Adrenal gland (tissue), 5 donors: Measurements from ENCODE around the gene LRRK1.

Experiments used
- CTCF ChIP-seq, 6 experiments: fragments of 450-650 bp in 4 of 6; fragments of 200-600 bp in 2 of 6; sonication (generic) in 1 of 6; IDR thresholded peaks; 1 replicate in 5 of 6; 2 replicates in 1 of 6; pipeline versions ENCODE4 v1.5.1 to v1.8.0; 2016 to 2021; ENCODE audit warnings: antibody characterized with exemption in 6 of 6, mild to moderate bottlenecking in 2 of 6, moderate library complexity in 1 of 6
- POLR2A ChIP-seq, 2 donors: fragments of 450-650 bp; IDR thresholded peaks; one replicate each; pipeline ENCODE4 v1.6.1; 2017; ENCODE audit warnings: antibody characterized with exemption in 2 of 2, mild to moderate bottlenecking in 2 of 2, moderate library complexity in 1 of 2
- donor health status: DM: no; HTN: no; CAD: no.

GRCh38 chr15:101087172-101087769 is 168.1 kb downstream of the LRRK1 start:
- TF ChIP-seq POLR2A (IDR thresholded peaks at IDR 0.05) (no peak), CTCF (IDR thresholded peaks at IDR 0.05) (no peak)
